Esophagus muscularis mucosa (tissue), 4 donors: ENCODE measurements around the gene KMT2D. TPM values are rescaled to one million over a fixed set of nuclear protein-coding genes. Genes with fewer than 3 reads are reported as not detected.

Experiments used
- DNase-seq: peaks from one replicate; pipeline ENCODE4 v3.0.0-alpha.2; 2017; ENCODE audit errors: extremely low spot score
- H3K27ac ChIP-seq, 4 donors: fragments of 200-600 bp; sonication (generic); replicated peaks in 1 of 4; 1 replicate in 3 of 4; 2 replicates in 1 of 4; pipeline ENCODE4 v1.5.1; 2016 to 2019; ENCODE audit warnings: mild to moderate bottlenecking in 1 of 4
- H3K27me3 ChIP-seq, 4 donors: fragments of 200-600 bp; sonication (generic); one replicate each; pipeline versions ENCODE4 v1.5.1 to v1.6.0; 2016 to 2019
- H3K36me3 ChIP-seq, 4 donors: fragments of 200-600 bp; sonication (generic); one replicate each; pipeline ENCODE4 v1.5.1; 2016 to 2019
- H3K4me1 ChIP-seq, 4 donors: fragments of 200-600 bp; sonication (generic); one replicate each; pipeline ENCODE4 v1.5.1; 2016 to 2019
- H3K4me3 ChIP-seq, 4 donors: fragments of 200-600 bp; sonication (generic); 1 replicate in 2 of 4; 2 replicates in 2 of 4; pipeline ENCODE4 v1.5.1; 2016 to 2019; ENCODE audit warnings: mild to moderate bottlenecking in 4 of 4, moderate library complexity in 1 of 4
- H3K9me3 ChIP-seq, 4 donors: fragments of 200-600 bp; sonication (generic); 1 replicate in 3 of 4; 2 replicates in 1 of 4; pipeline ENCODE4 v1.5.1; 2016 to 2019
- CTCF ChIP-seq, 3 experiments: fragments of 200-600 bp in 2 of 3; fragments of 450-650 bp in 1 of 3; sonication (generic) in 2 of 3; IDR thresholded peaks; one replicate each; pipeline ENCODE4 v1.5.1; 2017 to 2019; ENCODE audit warnings: antibody characterized with exemption in 3 of 3, mild to moderate bottlenecking in 2 of 3, moderate library complexity in 1 of 3
- EP300 ChIP-seq: sonication (generic); formaldehyde crosslinking; IDR thresholded peaks from one replicate; pipeline ENCODE4 v1.6.1; 2017; ENCODE audit warnings: antibody characterized with exemption
- POLR2A ChIP-seq: fragments of 450-650 bp; IDR thresholded peaks from one replicate; pipeline ENCODE4 v1.6.1; 2017; ENCODE audit warnings: antibody characterized with exemption, moderate library complexity, mild to moderate bottlenecking, low read depth
- POLR2AphosphoS5 ChIP-seq, 2 donors: sonication (generic); formaldehyde crosslinking; IDR thresholded peaks; one replicate each; pipeline ENCODE4 v1.6.1; 2017; ENCODE audit warnings: antibody characterized with exemption in 2 of 2
- WGBS: methylation state at CpG from one replicate; pipeline ENCODE4 v1.1.5; 2018; 5-methylcytosine and 5-hydroxymethylcytosine counted together
- intact Hi-C: fragments of 100-400 bp; cut with DNase I; formaldehyde crosslinking; loops from one replicate; pipeline ENCODE4 v1.15.1; 2023
- total RNA-seq, 4 donors: library from RNA; depleted of rRNA; stranded (reverse); fragments of >200 nt; gene quantifications; one replicate each; pipeline versions ENCODE4 v1.1.0 to v1.2.1, GENCODE V29; 2016

The KMT2D gene
- total RNA-seq, 4 donors from 2014 or later, result 47.2 to 85.2 (median 76.2) TPM

- DNase-seq, result no peak
- no peaks in the 10 kb centered on the region for H3K9me3 ChIP-seq
- no peak overlapping the region for H3K27ac ChIP-seq
- TF ChIP-seq EP300 (no peak), CTCF (IDR thresholded peaks at IDR 0.05) (no peak), POLR2AphosphoS5 (IDR thresholded peaks at IDR 0.05) (no peak), POLR2A (no peak)
- H3K4me3 ChIP-seq, result no peak overlapping the region
- intact Hi-C loops, result no loop called here
- H3K4me1 ChIP-seq, result peaks cover 20 to 27% (median 25%) of the 10 kb centered on the region in 4 donors
- H3K36me3 ChIP-seq, result peaks cover 44 to 66% (median 59%) of the 10 kb centered on the region in 4 donors
- 83% methylated on average over 3 of the region's 3 CpGs for WGBS
- peaks cover 0 to 26% (median 21%) of the 10 kb centered on the region in 4 donors for H3K27me3 ChIP-seq
These were observed 36.8 kb upstream of the KMT2D start for GRCh38 chr12:49097381-49097780.

GRCh38 chr12:49094975-49095365 lies 34.4 kb upstream of the KMT2D start:
- intact Hi-C loops, result no loop called here
- WGBS, result 75% methylated on average over 2 of the region's 2 CpGs
- H3K4me3 ChIP-seq, result peak overlapping the region; percentile 39 to 54 (median 43)
- DNase-seq, result no peak
- H3K27ac ChIP-seq, result no peak overlapping the region
- H3K9me3 ChIP-seq, result no peaks in the 10 kb centered on the region
- peaks cover 20 to 42% (median 35%) of the 10 kb centered on the region in 4 donors for H3K36me3 ChIP-seq
- peaks cover 42 to 51% (median 49%) of the 10 kb centered on the region in 4 donors for H3K4me1 ChIP-seq
- peak in 1 of 2 donors; percentile 33 for TF ChIP-seq POLR2AphosphoS5 (IDR thresholded peaks at IDR 0.05)
- TF ChIP-seq POLR2A, result no peak
- H3K27me3 ChIP-seq, result peaks cover 0 to 49% (median 43%) of the 10 kb centered on the region in 4 donors

- DNase-seq, result no peak
- Histone ChIP-seq H3K27ac (peak within 1 kb of the TSS; percentile 22 to 51 (median 30)), H3K9me3 (no peaks in the 10 kb centered on the region), H3K4me1 (peaks cover 48 to 57% (median 55%) of the 10 kb centered on the region in 4 donors), H3K4me3 (peak within 1 kb of the TSS; percentile 39 to 54 (median 43)), H3K36me3 (peaks cover 14 to 36% (median 29%) of the 10 kb centered on the region in 4 donors), H3K27me3 (peaks cover 0 to 55% (median 48%) of the 10 kb centered on the region in 4 donors)
- TF ChIP-seq POLR2AphosphoS5 (IDR thresholded peaks at IDR 0.05) (peak in 1 of 2 donors; percentile 58), POLR2A (no peak)
- 0% methylated on average over 8 of the region's 49 CpGs for WGBS
- intact Hi-C loops, result no loop called here
These were observed 33.8 kb upstream of the KMT2D start, which contains the start of gene DHH for GRCh38 chr12:49094160-49094974. DHH (minus strand) TSS chr12:49094801; CDS start chr12:49094512, 289 bp downstream.

GRCh38 chr12:49093792-49094159 lies 33.2 kb upstream of the KMT2D start:
- peaks cover 11 to 30% (median 23%) of the 10 kb centered on the region in 4 donors for H3K36me3 ChIP-seq
- peak overlapping the region in 3 of 4 donors; percentile 23 to 51 (median 36) for H3K27ac ChIP-seq
- H3K4me1 ChIP-seq, result peaks cover 53 to 63% (median 61%) of the 10 kb centered on the region in 4 donors
- TF ChIP-seq POLR2A, result no peak
- no peak for TF ChIP-seq CTCF (IDR thresholded peaks at IDR 0.05)
- intact Hi-C loops, result no loop called here
- no peaks in the 10 kb centered on the region for H3K9me3 ChIP-seq
- DNase-seq, result no peak
- H3K27me3 ChIP-seq, result peaks cover 0 to 60% (median 51%) of the 10 kb centered on the region in 4 donors
- 8% methylated on average over 9 of the region's 9 CpGs for WGBS
- H3K4me3 ChIP-seq, result peak overlapping the region; percentile 39 to 54 (median 43)

- DNase-seq, result no peak
- Histone ChIP-seq H3K4me3 (peak overlapping the region in 3 of 4 donors; percentile 38 to 52 (median 42)), H3K27me3 (peaks cover 0 to 65% (median 51%) of the 10 kb centered on the region in 4 donors), H3K4me1 (peaks cover 58 to 72% (median 69%) of the 10 kb centered on the region in 4 donors), H3K36me3 (peaks cover 11 to 21% (median 15%) of the 10 kb centered on the region in 4 donors), H3K27ac (peak overlapping the region in 2 of 4 donors; percentile 17 to 62), H3K9me3 (no peaks in the 10 kb centered on the region)
- intact Hi-C loops, result no loop called here
- WGBS, result 63% methylated on average over 4 of the region's 4 CpGs
- TF ChIP-seq POLR2AphosphoS5 (IDR thresholded peaks at IDR 0.05) (no peak), CTCF (IDR thresholded peaks at IDR 0.05) (no peak), POLR2A (no peak), EP300 (no peak)
These were observed 32.3 kb upstream of the KMT2D start for GRCh38 chr12:49092816-49093406.
